PFSK-1 (cell line): Measurements from ENCODE around the gene ACAP3.

Experiments
- POLR2AphosphoS5 ChIP-seq: IDR thresholded peaks from 2 replicates; pipeline ENCODE4 v1.6.1; 2012; ENCODE audit warnings: low read depth, mild to moderate bottlenecking, control low read depth, low read length, moderate library complexity
- SIN3A ChIP-seq: IDR thresholded peaks from 2 replicates; pipeline ENCODE4 v1.6.1; 2012; ENCODE audit warnings: mild to moderate bottlenecking, low read length, moderate library complexity, borderline replicate concordance; ENCODE audit not compliant: insufficient read depth
- TAF1 ChIP-seq: IDR thresholded peaks from 2 replicates; pipeline ENCODE4 v1.6.1; 2012; ENCODE audit warnings: low read length, control low read depth, borderline replicate concordance; ENCODE audit not compliant: insufficient read depth

DNA sequence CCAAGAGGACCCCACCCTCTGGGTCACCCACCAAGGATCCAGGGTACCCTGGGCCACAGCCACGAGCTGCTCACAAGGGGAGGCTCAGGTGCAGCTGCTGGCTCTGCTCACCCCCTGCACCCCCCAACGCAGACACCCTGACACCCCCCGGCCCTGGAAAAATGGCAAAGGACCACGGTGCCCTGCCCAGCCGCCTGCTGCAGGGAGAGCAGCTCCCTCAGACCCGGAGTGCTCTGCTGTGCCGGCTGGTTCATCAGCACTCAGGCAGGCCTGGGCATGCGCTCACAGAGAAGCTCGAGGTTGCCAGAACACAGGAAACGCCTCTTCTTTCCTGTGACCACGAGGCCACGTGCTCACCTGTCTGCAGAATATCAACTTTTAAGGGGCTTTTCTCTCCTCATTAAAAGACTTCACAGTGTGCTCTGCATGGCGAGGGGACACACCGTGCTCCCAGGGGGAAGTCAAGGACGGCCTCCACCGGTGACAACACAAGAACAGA is 56.9 kb downstream of the ACAP3 start:
- TF ChIP-seq TAF1 = no peak
- TF ChIP-seq SIN3A = no peak
- no peak for TF ChIP-seq POLR2AphosphoS5
